ENCODE measurements around the gene THBS4.

DNA sequence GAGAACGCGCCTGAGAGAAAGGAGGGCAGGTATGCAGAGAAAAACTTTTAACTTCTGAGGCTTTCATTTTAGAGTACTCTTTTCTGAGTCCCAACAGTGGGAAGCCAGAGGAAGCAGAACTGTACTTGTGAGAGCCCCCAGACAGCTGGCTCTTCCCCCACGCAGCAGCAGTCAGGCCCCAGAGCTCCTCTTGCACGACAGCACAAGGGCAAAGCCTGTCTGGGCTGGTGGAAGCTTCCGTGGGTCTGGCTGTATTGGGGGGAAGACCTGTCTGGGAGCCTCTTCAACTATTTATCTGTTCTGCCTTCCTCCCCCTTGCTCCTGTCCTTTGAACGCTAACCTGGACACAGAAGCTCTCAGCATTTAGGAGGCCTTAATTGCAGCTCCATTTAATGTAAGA, 68.2 kb downstream of the THBS4 start:
- TF ChIP-seq, protein P1, sequence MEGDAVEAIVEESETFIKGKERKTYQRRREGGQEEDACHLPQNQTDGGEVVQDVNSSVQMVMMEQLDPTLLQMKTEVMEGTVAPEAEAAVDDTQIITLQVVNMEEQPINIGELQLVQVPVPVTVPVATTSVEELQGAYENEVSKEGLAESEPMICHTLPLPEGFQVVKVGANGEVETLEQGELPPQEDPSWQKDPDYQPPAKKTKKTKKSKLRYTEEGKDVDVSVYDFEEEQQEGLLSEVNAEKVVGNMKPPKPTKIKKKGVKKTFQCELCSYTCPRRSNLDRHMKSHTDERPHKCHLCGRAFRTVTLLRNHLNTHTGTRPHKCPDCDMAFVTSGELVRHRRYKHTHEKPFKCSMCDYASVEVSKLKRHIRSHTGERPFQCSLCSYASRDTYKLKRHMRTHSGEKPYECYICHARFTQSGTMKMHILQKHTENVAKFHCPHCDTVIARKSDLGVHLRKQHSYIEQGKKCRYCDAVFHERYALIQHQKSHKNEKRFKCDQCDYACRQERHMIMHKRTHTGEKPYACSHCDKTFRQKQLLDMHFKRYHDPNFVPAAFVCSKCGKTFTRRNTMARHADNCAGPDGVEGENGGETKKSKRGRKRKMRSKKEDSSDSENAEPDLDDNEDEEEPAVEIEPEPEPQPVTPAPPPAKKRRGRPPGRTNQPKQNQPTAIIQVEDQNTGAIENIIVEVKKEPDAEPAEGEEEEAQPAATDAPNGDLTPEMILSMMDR (IDR thresholded peaks at IDR 0.05; ENCODE audit: insufficient read depth, low read length, poor library complexity, severe bottlenecking): no peak
- TF ChIP-seq EZH2phosphoT487 (conservative IDR thresholded peaks at IDR 0.05; ENCODE audit: low read length): no peak
